NCI-H82 (cell line): Measurements from ENCODE around the gene MEX3B.
"Not testable (repeated sequence)": the region's sequence is repeated elsewhere in the genome, so short reads cannot be mapped to it uniquely, and the experiment has no call there.

ENCODE experiments used
- DNase-seq: peaks from one replicate; lab custom pipeline; 2025; lab: John Stamatoyannopoulos, UW

MEX3B gene

DNA sequence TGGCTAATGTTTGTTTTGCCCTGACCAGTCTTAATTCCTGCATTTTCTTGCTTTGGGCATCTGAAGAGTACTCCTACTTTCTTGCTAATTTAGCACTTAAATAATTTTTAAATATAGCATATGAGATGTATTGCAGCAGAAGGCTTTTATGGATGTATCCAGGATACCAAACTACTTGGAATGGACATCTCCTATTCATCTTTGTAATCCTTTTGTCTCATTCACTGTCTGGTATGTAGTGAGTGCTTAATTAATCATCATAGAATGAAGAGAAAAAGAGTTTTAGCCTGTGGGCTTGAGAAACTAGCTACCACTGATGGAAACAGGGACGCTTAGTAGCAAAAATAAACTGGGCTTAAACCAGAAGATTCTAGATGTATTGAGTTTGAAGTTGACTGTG, 40.6 kb downstream of the MEX3B start:
- peak; percentile 33 for DNase-seq

DNA sequence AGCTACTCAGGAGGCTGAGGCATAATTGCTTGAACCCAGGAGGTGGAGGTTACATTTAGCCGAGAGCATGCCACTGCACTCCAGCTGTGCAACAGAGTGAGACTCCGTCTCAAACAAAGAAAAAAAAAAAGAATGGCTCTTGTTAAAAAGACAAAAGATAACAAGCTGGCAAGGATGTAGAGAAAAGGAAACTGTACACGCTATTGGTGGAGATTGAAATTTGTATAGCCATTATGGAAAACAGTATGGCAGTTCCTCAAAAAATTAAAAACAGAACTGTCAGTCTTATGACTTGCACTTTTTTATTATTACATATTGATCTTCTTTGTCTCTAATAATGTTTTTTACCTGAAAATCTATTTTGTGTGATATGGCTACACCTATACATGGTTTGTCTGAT, 41.9 kb downstream of the MEX3B start:
- DNase-seq: no peak

DNA sequence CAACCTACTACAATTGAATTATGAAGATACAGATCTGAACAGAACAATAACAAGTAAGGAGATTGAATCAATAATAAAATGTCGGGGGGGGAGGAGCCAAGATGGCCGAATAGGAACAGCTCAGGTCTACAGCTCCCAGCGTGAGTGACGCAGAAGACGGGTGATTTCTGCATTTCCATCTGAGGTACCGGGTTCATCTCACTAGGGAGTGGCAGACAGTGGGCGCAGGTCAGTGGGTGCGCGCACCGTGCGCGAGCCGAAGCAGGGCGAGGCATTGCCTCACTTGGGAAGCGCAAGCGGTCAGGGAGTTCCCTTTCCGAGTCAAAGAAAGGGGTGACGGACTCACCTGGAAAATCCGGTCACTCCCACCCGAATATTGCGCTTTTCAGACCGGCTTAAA, 50.7 kb downstream of the MEX3B start:
- not testable (repeated sequence) for DNase-seq

DNA sequence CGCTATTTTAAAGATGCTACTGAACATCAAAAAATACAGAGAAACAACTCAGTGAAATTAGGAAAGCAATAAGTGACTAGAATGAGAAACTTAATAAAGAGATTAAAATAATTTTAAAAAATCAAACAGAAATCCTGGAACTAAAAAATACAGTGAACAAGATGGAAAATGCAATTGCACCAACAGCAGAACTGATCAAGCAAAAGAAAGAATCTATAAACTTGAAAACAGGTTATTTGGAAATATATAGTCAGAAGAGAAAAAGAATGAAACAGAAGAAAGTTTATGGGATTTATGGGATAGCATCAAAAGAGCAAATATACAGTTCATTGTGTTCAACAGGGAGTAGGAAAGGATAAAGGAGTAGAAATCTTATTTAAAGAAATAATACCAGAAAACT, 53.3 kb downstream of the MEX3B start:
- no peak for DNase-seq
